HG02943 (cell line): Measurements from ENCODE around the gene OBSCN.

Source experiments
- ATAC-seq: cut with Tn5 transposase; IDR thresholded peaks from one replicate; pipeline ENCODE4 v1.9.1; 2021; ENCODE audit warnings: mild to moderate bottlenecking, low read depth, moderate library complexity; ENCODE audit not compliant: unreplicated experiment

Gene OBSCN

GRCh38 chr1:228420968-228421826 is 213.4 kb downstream of the OBSCN start:
- ATAC-seq = no peak

GRCh38 chr1:228423404-228424053 is 215.7 kb downstream of the OBSCN start:
- ATAC-seq = no peak

- ATAC-seq = no peak
These were observed 217.1 kb downstream of the OBSCN start for GRCh38 chr1:228424685-228425660.

- no peak for ATAC-seq
These were observed 218.8 kb downstream of the OBSCN start for GRCh38 chr1:228426518-228427175.

GRCh38 chr1:228428412-228428811 is 220.6 kb downstream of the OBSCN start:
- no peak for ATAC-seq
